ENCODE data around the gene SCRG1. TPM values are rescaled to one million over a fixed set of nuclear protein-coding genes. Genes with fewer than 3 reads are reported as not detected.
A peak's percentile ranks its signal among the peaks of the same experiment; 100 is the strongest.

The SCRG1 gene
- total and polyA plus RNA-seq, 4 donors: 0.06 to 0.64 (median 0.13) TPM

- DNase-seq (peak in 2 of 3 donors; percentile 11 to 22), ATAC-seq (ENCODE audit: insufficient read depth, low FRiP score) (no peak)
- no peak for TF ChIP-seq CTCF (IDR thresholded peaks at IDR 0.05; ENCODE audit: control extremely low read depth, extremely low read depth)
Measured at GRCh38 chr4:173360587-173361221, 38.2 kb downstream of the SCRG1 start.

GRCh38 chr4:173357939-173358338, 41.0 kb downstream of the SCRG1 start:
- WGBS, 2 donors: 65 to 80% methylated on average over 2 of the region's 2 CpGs
- Histone ChIP-seq H3K36me3 (ENCODE audit: control insufficient read depth in 4 of 4, insufficient read depth in 4 of 4, low read length in 4 of 4) (no peaks in the 10 kb centered on the region), H3K27ac (ENCODE audit: low read depth in 1 of 2, low read length in 1 of 2) (no peak overlapping the region), H3K4me1 (ENCODE audit: control insufficient read depth in 5 of 5, insufficient read depth in 5 of 5, low read length in 5 of 5) (no peaks in the 10 kb centered on the region), H3K9ac (ENCODE audit: insufficient read depth in 1 of 2, low read length in 2 of 2) (no peak overlapping the region), H3K4me3 (no peak overlapping the region), H3K9me3 (ENCODE audit: control insufficient read depth in 4 of 4, insufficient read depth in 3 of 4, low read length in 3 of 4) (no peaks in the 10 kb centered on the region), H3K27me3 (ENCODE audit: control insufficient read depth in 3 of 3, insufficient read depth in 3 of 3, low read length in 2 of 3) (no peaks in the 10 kb centered on the region)
- ATAC-seq (ENCODE audit: insufficient read depth, low FRiP score) (no peak), DNase-seq (peak in 2 of 3 donors; percentile 15 to 44)
- TF ChIP-seq CTCF (IDR thresholded peaks at IDR 0.05; ENCODE audit: control extremely low read depth, extremely low read depth): no peak

More at GRCh38 chr4:173360587-173361221, 38.2 kb downstream of the SCRG1 start:
- H3K36me3 ChIP-seq (ENCODE audit: control insufficient read depth in 4 of 4, insufficient read depth in 4 of 4, low read length in 4 of 4): no peaks in the 10 kb centered on the region
- H3K27me3 ChIP-seq (ENCODE audit: control insufficient read depth in 3 of 3, insufficient read depth in 3 of 3, low read length in 2 of 3): no peaks in the 10 kb centered on the region
- peaks cover 0 to 2% (median 0%) of the 10 kb centered on the region in 5 donors for H3K4me1 ChIP-seq (ENCODE audit: control insufficient read depth in 5 of 5, insufficient read depth in 5 of 5, low read length in 5 of 5)
- WGBS, 2 donors: 60 to 66% methylated on average over 5 of the region's 5 CpGs
- H3K4me3 ChIP-seq: no peak overlapping the region
- no peak overlapping the region for H3K9ac ChIP-seq (ENCODE audit: insufficient read depth in 1 of 2, low read length in 2 of 2)
- no peak overlapping the region for H3K27ac ChIP-seq (ENCODE audit: low read depth in 1 of 2, low read length in 1 of 2)
- no peaks in the 10 kb centered on the region for H3K9me3 ChIP-seq (ENCODE audit: control insufficient read depth in 4 of 4, insufficient read depth in 3 of 4, low read length in 3 of 4)

GRCh38 chr4:173347467-173347866, 51.4 kb downstream of the SCRG1 start:
- H3K9me3 ChIP-seq (ENCODE audit: control insufficient read depth in 4 of 4, insufficient read depth in 3 of 4, low read length in 3 of 4): no peaks in the 10 kb centered on the region
- WGBS, 2 donors: 98 to 100% methylated on average over 1 of the region's 1 CpG

More at GRCh38 chr4:173347467-173347866, 51.4 kb downstream of the SCRG1 start:
- no peaks in the 10 kb centered on the region for H3K36me3 ChIP-seq (ENCODE audit: control insufficient read depth in 4 of 4, insufficient read depth in 4 of 4, low read length in 4 of 4)
- no peak overlapping the region for H3K27ac ChIP-seq (ENCODE audit: low read depth in 1 of 2, low read length in 1 of 2)
- no peak overlapping the region for H3K4me3 ChIP-seq
- no peak for TF ChIP-seq CTCF (IDR thresholded peaks at IDR 0.05; ENCODE audit: control extremely low read depth, extremely low read depth)
- no peak for ATAC-seq (ENCODE audit: insufficient read depth, low FRiP score)
- DNase-seq: no peak
- H3K27me3 ChIP-seq (ENCODE audit: control insufficient read depth in 3 of 3, insufficient read depth in 3 of 3, low read length in 2 of 3): no peaks in the 10 kb centered on the region
- no peak overlapping the region for H3K9ac ChIP-seq (ENCODE audit: insufficient read depth in 1 of 2, low read length in 2 of 2)
- H3K4me1 ChIP-seq (ENCODE audit: control insufficient read depth in 5 of 5, insufficient read depth in 5 of 5, low read length in 5 of 5): peaks cover 0 to 2% (median 0%) of the 10 kb centered on the region in 5 donors

All from lung (tissue), 12 donors.